NT2/D1 (cell line): ENCODE measurements around the gene CHTF18.

Source experiments
- SUZ12 ChIP-seq: IDR thresholded peaks from 2 replicates; pipeline ENCODE4 v1.6.1; 2011; ENCODE audit not compliant: insufficient read length, insufficient read depth; ENCODE audit errors: extremely low read depth
- YY1 ChIP-seq: IDR thresholded peaks from 2 replicates; pipeline ENCODE4 v1.6.1; 2011; ENCODE audit not compliant: insufficient read length, insufficient read depth
- ZNF274 ChIP-seq: IDR thresholded peaks from 2 replicates; pipeline ENCODE4 v1.6.1; 2011; ENCODE audit warnings: mild to moderate bottlenecking, low read depth, low read length

GRCh38 chr16:759110-759910, 29.1 kb upstream of the CHTF18 start:
- no peak for TF ChIP-seq YY1
- TF ChIP-seq SUZ12: no peak
- no peak for TF ChIP-seq ZNF274
